Measurements from ENCODE around the gene TTF2. TPM values are rescaled to one million over a fixed set of nuclear protein-coding genes. Genes with fewer than 3 reads are reported as not detected.

The TTF2 gene
- total and polyA plus RNA-seq, 2 experiments from 2014 or later: 6.5 to 9.8 TPM

DNA sequence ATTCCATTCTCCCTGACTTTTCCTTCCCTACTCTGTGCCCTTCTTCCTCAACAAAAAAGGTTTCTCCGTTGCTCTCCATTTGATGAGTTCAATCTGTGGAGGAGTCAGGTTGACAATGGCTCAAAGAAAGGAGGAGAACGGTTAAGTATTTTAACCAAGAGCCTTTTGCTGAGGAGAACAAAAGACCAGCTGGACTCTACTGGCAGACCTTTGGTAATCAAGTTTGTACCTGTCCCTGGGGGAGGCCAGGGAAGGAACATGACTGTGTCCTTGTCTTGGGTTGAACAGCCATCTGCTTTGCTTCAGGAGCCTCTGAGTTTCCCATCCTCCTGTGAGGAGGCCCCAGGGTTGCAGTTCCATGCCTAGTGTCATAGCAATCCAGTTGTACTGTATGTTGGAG is 29.9 kb downstream of the TTF2 start:
- peaks cover 23% of the 10 kb centered on the region for H3K4me1 ChIP-seq (ENCODE audit: insufficient read depth)

DNA sequence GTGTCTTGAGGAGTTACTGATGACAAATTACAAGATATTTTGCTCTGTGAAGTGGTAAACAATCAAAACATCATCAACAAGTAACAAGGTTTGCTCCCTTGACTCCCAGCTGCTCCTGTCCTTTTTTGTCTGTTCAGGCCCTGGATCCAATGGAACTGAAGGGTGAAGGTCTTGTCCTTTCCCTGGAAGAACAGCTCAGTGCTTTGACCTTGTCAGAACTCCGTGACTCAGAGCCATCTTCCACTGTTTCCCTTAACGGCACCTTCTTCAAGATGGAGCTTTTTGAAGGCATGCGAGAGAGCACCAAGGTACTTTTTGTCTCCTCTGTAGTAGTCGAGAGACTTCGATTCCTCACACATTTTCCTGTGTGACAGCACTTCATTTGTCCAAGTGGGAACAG is 32.5 kb downstream of the TTF2 start:
- H3K9me2 ChIP-seq (ENCODE audit: insufficient read depth): no peaks in the 10 kb centered on the region
- H4K20me1 ChIP-seq (ENCODE audit: insufficient read depth): no peaks in the 10 kb centered on the region
- TF ChIP-seq EZH2phosphoT487 (IDR thresholded peaks at IDR 0.05; ENCODE audit: insufficient read depth, low read depth): no peak
- no peak for TF ChIP-seq EZH2 (IDR thresholded peaks at IDR 0.05; ENCODE audit: insufficient read depth, poor library complexity, severe bottlenecking)
- peak overlapping the region; percentile 52 for H3K4me2 ChIP-seq (ENCODE audit: unreplicated experiment)
- WGBS, 2 experiments (ENCODE audit: low coverage in 1 of 2, low lambda C conversion rate in 2 of 2, missing lambda C conversion rate in 2 of 2): 83 to 87% methylated on average over 5 of the region's 5 CpGs
- 0 out of 2 replicates have a peak overlapping the region, but pooled peaks have one; percentile 10 for H3K4me3 ChIP-seq
- no peaks in the 10 kb centered on the region for H3K27me3 ChIP-seq (replicated peaks; ENCODE audit: insufficient read depth)
- peaks cover 41% of the 10 kb centered on the region for H3K4me1 ChIP-seq (ENCODE audit: insufficient read depth)
- no peaks in the 10 kb centered on the region for H3K79me2 ChIP-seq (ENCODE audit: insufficient read depth)
- H3F3A ChIP-seq (ENCODE audit: insufficient read depth): peaks cover 33% of the 10 kb centered on the region
- DNase-seq: no peak
- no peaks in the 10 kb centered on the region for H3K36me3 ChIP-seq (ENCODE audit: low read depth)
- H2AFZ ChIP-seq: no peak overlapping the region; the same call in 1 of the 2 replicates
- peak overlapping the region; percentile 89 for H3K27ac ChIP-seq
- in situ Hi-C loops (cut with MboI): loop anchor here (25.0 kb wide), 1 partner anchor 820 kb away; no protein-coding TSS in a partner anchor
- H3K9ac ChIP-seq: peak overlapping the region; percentile 33
- H3K9me3 ChIP-seq (ENCODE audit: low read depth): no peaks in the 10 kb centered on the region

More for the DNA sequence above, 29.9 kb downstream of the TTF2 start:
- no peak for DNase-seq
- H3K79me2 ChIP-seq (ENCODE audit: insufficient read depth): no peaks in the 10 kb centered on the region
- H3K9ac ChIP-seq: no peak overlapping the region
- peaks cover 31% of the 10 kb centered on the region for H3F3A ChIP-seq (ENCODE audit: insufficient read depth)
- no peaks in the 10 kb centered on the region for H3K36me3 ChIP-seq (ENCODE audit: low read depth)
- H3K4me2 ChIP-seq (ENCODE audit: unreplicated experiment): no peak overlapping the region
- no peak overlapping the region for H2AFZ ChIP-seq
- H3K9me2 ChIP-seq (ENCODE audit: insufficient read depth): no peaks in the 10 kb centered on the region
- 94 to 96% methylated on average over 2 of the region's 2 CpGs for WGBS, 2 experiments (ENCODE audit: low coverage in 1 of 2, low lambda C conversion rate in 2 of 2, missing lambda C conversion rate in 2 of 2)
- no peaks in the 10 kb centered on the region for H3K9me3 ChIP-seq (ENCODE audit: low read depth)
- H3K27me3 ChIP-seq (replicated peaks; ENCODE audit: insufficient read depth): no peaks in the 10 kb centered on the region
- no peak overlapping the region for H3K27ac ChIP-seq
- no peak overlapping the region for H3K4me3 ChIP-seq
- TF ChIP-seq EZH2phosphoT487 (IDR thresholded peaks at IDR 0.05; ENCODE audit: insufficient read depth, low read depth) (no peak), EZH2 (IDR thresholded peaks at IDR 0.05; ENCODE audit: insufficient read depth, poor library complexity, severe bottlenecking) (no peak)
- H4K20me1 ChIP-seq (ENCODE audit: insufficient read depth): no peaks in the 10 kb centered on the region
- in situ Hi-C loops (cut with MboI): loop anchor here (25.0 kb wide), 1 partner anchor 822 kb away; no protein-coding TSS in a partner anchor

DNA sequence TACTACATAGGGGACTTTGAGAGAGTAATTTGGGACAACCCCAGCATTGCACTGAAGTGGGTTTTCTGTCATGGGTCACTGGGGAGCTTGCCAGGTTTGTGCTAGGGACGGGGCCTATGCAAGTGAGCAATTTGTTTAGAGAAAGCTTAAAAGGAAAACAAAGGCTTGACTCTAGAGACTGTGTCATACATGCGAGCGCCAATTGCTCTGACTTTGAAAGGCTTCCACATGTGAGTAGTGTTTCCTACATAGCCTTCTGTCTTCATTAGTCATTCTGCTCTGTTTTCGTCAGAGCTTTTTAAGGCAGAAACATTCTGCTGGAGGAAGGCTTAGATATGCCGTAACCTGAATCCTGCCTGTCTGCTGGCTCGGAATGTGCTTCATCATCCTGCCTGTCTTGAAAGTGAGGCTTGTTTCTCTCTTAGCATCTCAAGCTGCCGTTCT is 33.0 kb downstream of the TTF2 start:
- WGBS, 2 experiments (ENCODE audit: low coverage in 1 of 2, low lambda C conversion rate in 2 of 2, missing lambda C conversion rate in 2 of 2): 0 to 2% methylated on average over 7 of the region's 7 CpGs
- Histone ChIP-seq H3K4me3 (peak overlapping the region; percentile 47), H3K4me1 (ENCODE audit: insufficient read depth) (peaks cover 41% of the 10 kb centered on the region), H3K79me2 (ENCODE audit: insufficient read depth) (no peaks in the 10 kb centered on the region), H4K20me1 (ENCODE audit: insufficient read depth) (no peaks in the 10 kb centered on the region), H3K36me3 (ENCODE audit: low read depth) (no peaks in the 10 kb centered on the region), H3F3A (ENCODE audit: insufficient read depth) (peaks cover 33% of the 10 kb centered on the region), H3K27ac (peak overlapping the region; percentile 89), H3K9me3 (ENCODE audit: low read depth) (no peaks in the 10 kb centered on the region), H3K27me3 (replicated peaks; ENCODE audit: insufficient read depth) (no peaks in the 10 kb centered on the region), H3K4me2 (ENCODE audit: unreplicated experiment) (peak overlapping the region; percentile 66), H3K9ac (peak overlapping the region; percentile 67), H2AFZ (no peak overlapping the region; the same call in 1 of the 2 replicates), H3K9me2 (ENCODE audit: insufficient read depth) (no peaks in the 10 kb centered on the region)
- TF ChIP-seq EZH2phosphoT487 (IDR thresholded peaks at IDR 0.05; ENCODE audit: insufficient read depth, low read depth): no peak
- no peak for TF ChIP-seq EZH2 (IDR thresholded peaks at IDR 0.05; ENCODE audit: insufficient read depth, poor library complexity, severe bottlenecking)
- in situ Hi-C loops (cut with MboI): loop anchor here (25.0 kb wide), 1 partner anchor 819 kb away; no protein-coding TSS in a partner anchor
- peak; percentile 98 for DNase-seq

DNA sequence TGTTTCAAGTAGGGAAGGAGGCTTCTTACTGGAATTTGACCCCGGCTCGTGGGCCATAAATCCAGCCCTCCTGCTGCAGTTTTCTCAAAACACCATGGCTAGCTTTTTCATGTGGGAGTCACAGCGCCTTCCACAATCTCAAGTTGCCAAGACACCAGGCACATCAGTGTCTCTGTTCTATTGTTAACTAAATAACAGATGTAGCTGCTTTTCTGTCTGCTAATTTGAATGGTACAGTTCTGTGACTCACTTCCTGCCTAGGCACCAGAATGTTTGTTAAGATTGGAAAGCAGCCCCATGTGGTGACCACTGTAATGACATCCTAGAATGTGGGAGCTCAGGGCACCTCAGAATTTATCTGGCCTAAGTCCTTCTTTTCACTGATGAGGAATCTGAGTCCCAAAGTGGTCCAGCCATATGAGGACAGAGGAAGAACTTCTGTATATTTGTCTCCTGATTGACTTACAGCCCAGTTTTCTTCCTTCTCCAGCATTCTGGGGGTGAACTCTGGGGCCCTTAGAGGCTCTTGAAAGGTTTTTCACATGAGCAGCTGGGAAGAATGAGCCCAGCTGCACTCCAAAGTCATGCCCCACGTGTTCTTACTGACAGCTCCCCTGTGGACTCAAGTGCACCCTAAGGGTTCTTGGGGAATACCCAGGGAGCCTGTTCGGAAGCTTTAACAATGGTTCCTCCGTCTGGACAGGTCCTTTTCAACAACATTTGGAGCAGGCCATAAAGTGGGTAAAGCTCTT is 33.9 kb downstream of the TTF2 start:
- H3K4me1 ChIP-seq (ENCODE audit: insufficient read depth): peaks cover 41% of the 10 kb centered on the region
- TF ChIP-seq EZH2 (IDR thresholded peaks at IDR 0.05; ENCODE audit: insufficient read depth, poor library complexity, severe bottlenecking): no peak
- TF ChIP-seq EZH2phosphoT487 (IDR thresholded peaks at IDR 0.05; ENCODE audit: insufficient read depth, low read depth): no peak
- H3K79me2 ChIP-seq (ENCODE audit: insufficient read depth): no peaks in the 10 kb centered on the region
- peak overlapping the region; percentile 89 for H3K27ac ChIP-seq
- WGBS, 2 experiments (ENCODE audit: low coverage in 1 of 2, low lambda C conversion rate in 2 of 2, missing lambda C conversion rate in 2 of 2): 96% methylated on average over 6 of the region's 6 CpGs
- no peaks in the 10 kb centered on the region for H3K9me3 ChIP-seq (ENCODE audit: low read depth)
- no peaks in the 10 kb centered on the region for H3K9me2 ChIP-seq (ENCODE audit: insufficient read depth)
- H3F3A ChIP-seq (ENCODE audit: insufficient read depth): peaks cover 33% of the 10 kb centered on the region
- in situ Hi-C loops (cut with MboI): loop anchor here (25.0 kb wide), 1 partner anchor 818 kb away; no protein-coding TSS in a partner anchor
- peak overlapping the region; percentile 47 for H3K4me3 ChIP-seq
- DNase-seq: peak; percentile 78
- no peak overlapping the region for H2AFZ ChIP-seq
- peak overlapping the region; percentile 67 for H3K9ac ChIP-seq
- H3K36me3 ChIP-seq (ENCODE audit: low read depth): no peaks in the 10 kb centered on the region
- no peaks in the 10 kb centered on the region for H4K20me1 ChIP-seq (ENCODE audit: insufficient read depth)
- H3K4me2 ChIP-seq (ENCODE audit: unreplicated experiment): peak overlapping the region; percentile 66
- no peaks in the 10 kb centered on the region for H3K27me3 ChIP-seq (replicated peaks; ENCODE audit: insufficient read depth)

All from GM23248 (cell line).